Measurements from ENCODE around the gene ZC4H2.
"Not testable (repeated sequence)": the region's sequence is repeated elsewhere in the genome, so short reads cannot be mapped to it uniquely, and the experiment has no call there.

ZC4H2 gene

GRCh38 chrX:64976673-64977040, 407 bp upstream of the ZC4H2 start:
- Histone ChIP-seq H3K27me3 (peaks cover 10 to 56% (median 41%) of the 10 kb centered on the region in 11 experiments; a peak in 21 of 22 replicates), H3K9ac (peak overlapping the region in 9 of 11 experiments; percentile 66 to 82 (median 78); a peak in 10 of 22 replicates), H3K27ac (no peak overlapping the region), H3K4me1 (peaks cover 4 to 9% (median 8%) of the 10 kb centered on the region in 10 experiments; a peak in 15 of 20 replicates), H3K4me2 (peak overlapping the region in 10 of 11 experiments; percentile 32 to 74 (median 51); a peak in 16 of 22 replicates), H3K36me3 (peaks cover 0 to 11% (median 8%) of the 10 kb centered on the region in 11 experiments; a peak in 15 of 22 replicates), H3K9me3 (replicated peaks in 1 of 11) (peaks cover 10 to 28% (median 17%) of the 10 kb centered on the region in 11 experiments), H3K4me3 (peak overlapping the region; percentile 58 to 78 (median 69)), H4K20me1 (no peaks in the 10 kb centered on the region)
- TF ChIP-seq Cebpa-rat (IDR thresholded peaks at IDR 0.05) = no peak

GRCh38 chrX:64975491-64975890, 759 bp downstream of the ZC4H2 start:
- Histone ChIP-seq H3K4me2 (peak overlapping the region; percentile 43 to 76 (median 69)), H3K27me3 (peaks cover 11 to 63% (median 46%) of the 10 kb centered on the region in 11 experiments; a peak in 21 of 22 replicates), H3K36me3 (peaks cover 0 to 22% (median 15%) of the 10 kb centered on the region in 11 experiments; a peak in 15 of 22 replicates), H3K4me3 (peak overlapping the region; percentile 58 to 78 (median 69)), H4K20me1 (no peaks in the 10 kb centered on the region), H3K4me1 (peaks cover 4 to 9% (median 8%) of the 10 kb centered on the region in 10 experiments; a peak in 15 of 20 replicates), H3K9me3 (replicated peaks in 1 of 11) (peaks cover 15 to 40% (median 29%) of the 10 kb centered on the region in 11 experiments), H3K9ac (peak overlapping the region; percentile 58 to 82 (median 77)), H3K27ac (peak overlapping the region in 9 of 11 experiments; percentile 35 to 80 (median 74); a peak in 19 of 22 replicates)
- no peak for TF ChIP-seq Cebpa-rat (IDR thresholded peaks at IDR 0.05)

GRCh38 chrX:64925480-64925879, 50.8 kb downstream of the ZC4H2 start:
- H3K36me3 ChIP-seq = peaks cover 0 to 19% (median 14%) of the 10 kb centered on the region in 11 experiments; a peak in 14 of 22 replicates
- 0 out of 22 replicates have a peak, but pooled peaks cover 0 to 4% (median 0%) of the 10 kb centered on the region in 11 experiments for H4K20me1 ChIP-seq
- no peaks in the 10 kb centered on the region for H3K4me1 ChIP-seq
- no peak for TF ChIP-seq Cebpa-rat (IDR thresholded peaks at IDR 0.05)
- H3K9me3 ChIP-seq (replicated peaks in 1 of 11) = peaks cover 17 to 35% (median 25%) of the 10 kb centered on the region in 11 experiments
- no peak overlapping the region for H3K27ac ChIP-seq
- peaks cover 6 to 37% (median 24%) of the 10 kb centered on the region in 11 experiments; a peak in 19 of 22 replicates for H3K27me3 ChIP-seq
- H3K4me2 ChIP-seq = no peak overlapping the region
- no peak overlapping the region for H3K9ac ChIP-seq
- no peak overlapping the region for H3K4me3 ChIP-seq

GRCh38 chrX:64908121-64908520, 68.1 kb downstream of the ZC4H2 start:
- Histone ChIP-seq H3K27ac (no peak overlapping the region), H3K36me3 (peaks cover 0 to 50% (median 22%) of the 10 kb centered on the region in 11 experiments; a peak in 13 of 22 replicates), H3K4me1 (no peaks in the 10 kb centered on the region), H3K4me2 (no peak overlapping the region), H3K4me3 (no peak overlapping the region), H4K20me1 (no peaks in the 10 kb centered on the region), H3K27me3 (peaks cover 11 to 78% (median 58%) of the 10 kb centered on the region in 11 experiments; a peak in 20 of 22 replicates), H3K9ac (no peak overlapping the region), H3K9me3 (replicated peaks in 1 of 11) (peaks cover 11 to 41% (median 28%) of the 10 kb centered on the region in 11 experiments; a peak in 21 of 22 replicates)
- TF ChIP-seq Cebpa-rat (IDR thresholded peaks at IDR 0.05) = no peak

GRCh38 chrX:64894454-64895038, 81.7 kb downstream of the ZC4H2 start:
- Histone ChIP-seq H3K27ac (no peak overlapping the region), H3K4me1 (no peaks in the 10 kb centered on the region), H3K36me3 (no peaks in the 10 kb centered on the region), H3K9ac (no peak overlapping the region), H3K9me3 (replicated peaks in 1 of 11) (peaks cover 0 to 25% (median 5%) of the 10 kb centered on the region in 11 experiments; a peak in 10 of 22 replicates), H3K4me2 (no peak overlapping the region), H3K4me3 (no peak overlapping the region), H3K27me3 (peaks cover 0 to 2% (median 0%) of the 10 kb centered on the region in 11 experiments; a peak in 2 of 22 replicates), H4K20me1 (no peaks in the 10 kb centered on the region)
- TF ChIP-seq Cebpa-rat (IDR thresholded peaks at IDR 0.05) = no peak

GRCh38 chrX:64885850-64886249, 90.4 kb downstream of the ZC4H2 start:
- Histone ChIP-seq H3K4me3 (no peak overlapping the region), H3K4me1 (no peaks in the 10 kb centered on the region), H3K9ac (no peak overlapping the region), H3K36me3 (no peaks in the 10 kb centered on the region), H4K20me1 (no peaks in the 10 kb centered on the region), H3K27me3 (peaks cover 0 to 2% (median 0%) of the 10 kb centered on the region in 11 experiments; a peak in 1 of 22 replicates), H3K9me3 (replicated peaks in 1 of 11) (peaks cover 0 to 10% (median 4%) of the 10 kb centered on the region in 11 experiments; a peak in 2 of 22 replicates), H3K4me2 (no peak overlapping the region), H3K27ac (no peak overlapping the region)
- no peak for TF ChIP-seq Cebpa-rat (IDR thresholded peaks at IDR 0.05)

GRCh38 chrX:64878709-64879108, 97.5 kb downstream of the ZC4H2 start:
- not testable (repeated sequence) for H3K27ac ChIP-seq, H3K36me3 ChIP-seq, H3K4me1 ChIP-seq, H4K20me1 ChIP-seq, H3K4me2 ChIP-seq, H3K9ac ChIP-seq, H3K4me3 ChIP-seq
- peaks cover 0 to 11% (median 0%) of the 10 kb centered on the region in 11 experiments; a peak in 5 of 22 replicates for H3K27me3 ChIP-seq
- peaks cover 0 to 28% (median 19%) of the 10 kb centered on the region in 11 experiments; a peak in 16 of 22 replicates for H3K9me3 ChIP-seq (replicated peaks in 1 of 11)

GRCh38 chrX:64867217-64867616, 109.0 kb downstream of the ZC4H2 start:
- H3K4me1 ChIP-seq = no peaks in the 10 kb centered on the region
- H3K9ac ChIP-seq = no peak overlapping the region
- peaks cover 0 to 28% (median 7%) of the 10 kb centered on the region in 11 experiments; a peak in 12 of 22 replicates for H3K27me3 ChIP-seq
- H4K20me1 ChIP-seq = no peaks in the 10 kb centered on the region
- no peaks in the 10 kb centered on the region for H3K36me3 ChIP-seq
- no peak overlapping the region for H3K4me2 ChIP-seq
- peaks cover 33 to 43% (median 38%) of the 10 kb centered on the region in 11 experiments for H3K9me3 ChIP-seq (replicated peaks in 1 of 11)
- H3K4me3 ChIP-seq = no peak overlapping the region
- no peak for TF ChIP-seq Cebpa-rat (IDR thresholded peaks at IDR 0.05)
- no peak overlapping the region for H3K27ac ChIP-seq

Data from BLaER1 treated with 17β-estradiol and CSF1 and Interleukin-3, amounts not matched to agents 10 nM and 100 nM (cell line).